OCI-LY3 (cell line): ENCODE measurements around the gene ARFRP1.

ENCODE experiments used
- H2AFZ ChIP-seq: fragments of 200-600, 300-600 bp; shearing (Covaris generic); 2 replicates; pipeline ENCODE4 v1.6.0; 2014; ENCODE audit warnings: antibody characterized with exemption, low read depth, low read length
- H3K27ac ChIP-seq: fragments of 200-600, 300-600 bp; sonication (generic); 2 replicates; pipeline ENCODE4 v1.5.1; 2014; ENCODE audit warnings: mild to moderate bottlenecking, low read length, moderate library complexity, mixed read lengths
- H3K27me3 ChIP-seq: fragments of 200-600, 300-600 bp; sonication (generic); 2 replicates; pipeline ENCODE4 v1.6.1; 2014; ENCODE audit warnings: low read depth, low read length, mixed read lengths
- H3K36me3 ChIP-seq: fragments of 200-600, 300-600 bp; sonication (generic); replicated peaks from 2 replicates; pipeline ENCODE3; 2014; ENCODE audit warnings: low read depth, low read length, mixed read lengths
- H3K4me1 ChIP-seq: fragments of 300-600, 200-600 bp; sonication (generic); 2 replicates; pipeline ENCODE4 v1.6.1; 2014; ENCODE audit warnings: low read length, mixed read lengths
- H3K4me2 ChIP-seq: fragments of 200-600, 300-600 bp; sonication (generic); 2 replicates; pipeline ENCODE4 v1.6.1; 2014; ENCODE audit warnings: low read length, mixed read lengths
- H3K4me3 ChIP-seq: fragments of 300-600, 200-600 bp; sonication (generic); 2 replicates; pipeline ENCODE4 v1.5.1; 2014; ENCODE audit warnings: antibody characterized with exemption, mild to moderate bottlenecking, low read length, moderate library complexity
- H3K79me2 ChIP-seq: fragments of 300-600, 200-600 bp; shearing (Covaris generic); 2 replicates; pipeline ENCODE4 v1.6.1; 2014; ENCODE audit warnings: mild to moderate bottlenecking, low read length, mixed read lengths
- H3K9ac ChIP-seq: fragments of 300-600, 200-600 bp; shearing (Covaris generic); 2 replicates; pipeline ENCODE4 v1.6.0; 2014; ENCODE audit warnings: mild to moderate bottlenecking, low read length, moderate library complexity
- H3K9me3 ChIP-seq: fragments of 200-600, 300-600 bp; shearing (Covaris generic); 2 replicates; pipeline ENCODE4 v1.6.1; 2014; ENCODE audit warnings: low read length, mixed read lengths; ENCODE audit not compliant: insufficient read depth
- H4K20me1 ChIP-seq: fragments of 200-600, 300-600 bp; sonication (generic); 2 replicates; pipeline ENCODE4 v1.6.1; 2016; ENCODE audit warnings: low read length, mixed read lengths; ENCODE audit not compliant: insufficient read depth
- EZH2phosphoT487 ChIP-seq: fragments of 200-600 bp; shearing (Covaris generic); IDR thresholded peaks from 2 replicates; pipeline ENCODE4 v1.6.1; 2018; ENCODE audit warnings: antibody characterized with exemption, mixed run types, low read depth
- TF ChIP-seq, protein P1 (sequence below): fragments of 200-600, 300-600 bp; sonication (generic); IDR thresholded peaks from 2 replicates; pipeline ENCODE4 v1.5.1; 2014; ENCODE audit warnings: antibody characterized with exemption, low read length, low read depth

Gene ARFRP1

DNA sequence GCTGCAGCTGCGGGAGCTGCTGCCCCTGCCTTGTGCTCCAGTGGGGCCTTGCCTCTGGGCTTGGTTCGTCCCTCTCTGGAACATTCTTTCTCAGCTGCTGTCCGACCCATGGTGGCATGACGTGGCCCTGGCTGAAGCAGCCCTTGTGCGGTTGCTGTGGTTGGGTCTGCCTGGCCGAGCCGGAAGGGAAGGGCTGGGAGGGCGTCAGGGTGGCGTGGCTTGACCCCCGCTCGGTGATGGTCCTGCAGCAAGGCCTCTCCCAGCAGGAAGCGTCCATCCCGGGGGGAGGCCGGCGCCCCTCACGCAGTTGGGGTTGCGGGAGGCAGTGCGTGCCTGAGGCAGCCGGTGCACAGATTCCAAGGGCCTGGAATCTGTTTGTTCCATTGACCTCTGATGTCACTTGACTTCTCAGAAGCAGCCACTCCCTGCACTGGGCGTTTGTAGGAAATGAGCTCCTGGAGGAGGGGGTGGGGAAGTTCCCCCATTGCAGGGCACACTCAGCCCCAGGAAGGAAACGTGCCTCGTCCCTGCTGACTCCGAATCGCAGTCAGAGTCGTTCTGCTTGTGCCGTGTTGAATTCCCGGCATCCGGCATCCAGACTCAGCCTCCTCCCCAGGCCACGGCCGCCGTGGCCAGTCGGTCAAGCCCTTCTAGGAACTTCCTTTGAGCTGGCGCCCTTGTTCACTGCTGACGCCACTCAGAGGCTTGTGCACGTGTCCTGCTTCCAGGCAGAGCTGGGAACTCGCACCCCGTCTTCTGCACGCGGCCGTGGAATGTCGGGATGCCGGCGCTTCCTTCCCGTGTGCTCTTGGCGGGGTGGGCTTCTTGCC lies 21.1 kb downstream of the ARFRP1 start:
- H2AFZ ChIP-seq = no peak overlapping the region
- H3K9ac ChIP-seq = no peak overlapping the region
- no peak overlapping the region for H3K27ac ChIP-seq
- no peaks in the 10 kb centered on the region for H3K9me3 ChIP-seq
- no peaks in the 10 kb centered on the region for H3K36me3 ChIP-seq
- no peak overlapping the region for H3K4me2 ChIP-seq
- TF ChIP-seq, protein P1, sequence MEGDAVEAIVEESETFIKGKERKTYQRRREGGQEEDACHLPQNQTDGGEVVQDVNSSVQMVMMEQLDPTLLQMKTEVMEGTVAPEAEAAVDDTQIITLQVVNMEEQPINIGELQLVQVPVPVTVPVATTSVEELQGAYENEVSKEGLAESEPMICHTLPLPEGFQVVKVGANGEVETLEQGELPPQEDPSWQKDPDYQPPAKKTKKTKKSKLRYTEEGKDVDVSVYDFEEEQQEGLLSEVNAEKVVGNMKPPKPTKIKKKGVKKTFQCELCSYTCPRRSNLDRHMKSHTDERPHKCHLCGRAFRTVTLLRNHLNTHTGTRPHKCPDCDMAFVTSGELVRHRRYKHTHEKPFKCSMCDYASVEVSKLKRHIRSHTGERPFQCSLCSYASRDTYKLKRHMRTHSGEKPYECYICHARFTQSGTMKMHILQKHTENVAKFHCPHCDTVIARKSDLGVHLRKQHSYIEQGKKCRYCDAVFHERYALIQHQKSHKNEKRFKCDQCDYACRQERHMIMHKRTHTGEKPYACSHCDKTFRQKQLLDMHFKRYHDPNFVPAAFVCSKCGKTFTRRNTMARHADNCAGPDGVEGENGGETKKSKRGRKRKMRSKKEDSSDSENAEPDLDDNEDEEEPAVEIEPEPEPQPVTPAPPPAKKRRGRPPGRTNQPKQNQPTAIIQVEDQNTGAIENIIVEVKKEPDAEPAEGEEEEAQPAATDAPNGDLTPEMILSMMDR = no peak
- TF ChIP-seq EZH2phosphoT487 = no peak
- H4K20me1 ChIP-seq = no peaks in the 10 kb centered on the region
- no peaks in the 10 kb centered on the region for H3K27me3 ChIP-seq
- no peaks in the 10 kb centered on the region for H3K4me1 ChIP-seq
- H3K4me3 ChIP-seq = no peak overlapping the region
- H3K79me2 ChIP-seq = no peaks in the 10 kb centered on the region

GRCh38 chr20:63686094-63686491 lies 21.7 kb downstream of the ARFRP1 start:
- TF ChIP-seq EZH2phosphoT487 = no peak
- TF ChIP-seq, protein P1 = no peak
- no peak overlapping the region for H3K27ac ChIP-seq
- H3K79me2 ChIP-seq = no peaks in the 10 kb centered on the region
- no peaks in the 10 kb centered on the region for H4K20me1 ChIP-seq
- no peaks in the 10 kb centered on the region for H3K9me3 ChIP-seq
- no peaks in the 10 kb centered on the region for H3K36me3 ChIP-seq
- H3K9ac ChIP-seq = no peak overlapping the region
- H2AFZ ChIP-seq = no peak overlapping the region
- H3K27me3 ChIP-seq = no peaks in the 10 kb centered on the region
- no peak overlapping the region for H3K4me2 ChIP-seq
- no peaks in the 10 kb centered on the region for H3K4me1 ChIP-seq
- H3K4me3 ChIP-seq = no peak overlapping the region

- H3K9me3 ChIP-seq = no peaks in the 10 kb centered on the region
- H4K20me1 ChIP-seq = no peaks in the 10 kb centered on the region
- H3K9ac ChIP-seq = no peak overlapping the region
- no peaks in the 10 kb centered on the region for H3K36me3 ChIP-seq
- no peaks in the 10 kb centered on the region for H3K27me3 ChIP-seq
- no peak overlapping the region for H2AFZ ChIP-seq
- H3K79me2 ChIP-seq = no peaks in the 10 kb centered on the region
- no peak overlapping the region for H3K4me3 ChIP-seq
- no peak for TF ChIP-seq EZH2phosphoT487
- TF ChIP-seq, protein P1 = no peak
- no peaks in the 10 kb centered on the region for H3K4me1 ChIP-seq
- H3K4me2 ChIP-seq = no peak overlapping the region
- H3K27ac ChIP-seq = no peak overlapping the region
Observed at GRCh38 chr20:63685269-63686026, 22.3 kb downstream of the ARFRP1 start.

DNA sequence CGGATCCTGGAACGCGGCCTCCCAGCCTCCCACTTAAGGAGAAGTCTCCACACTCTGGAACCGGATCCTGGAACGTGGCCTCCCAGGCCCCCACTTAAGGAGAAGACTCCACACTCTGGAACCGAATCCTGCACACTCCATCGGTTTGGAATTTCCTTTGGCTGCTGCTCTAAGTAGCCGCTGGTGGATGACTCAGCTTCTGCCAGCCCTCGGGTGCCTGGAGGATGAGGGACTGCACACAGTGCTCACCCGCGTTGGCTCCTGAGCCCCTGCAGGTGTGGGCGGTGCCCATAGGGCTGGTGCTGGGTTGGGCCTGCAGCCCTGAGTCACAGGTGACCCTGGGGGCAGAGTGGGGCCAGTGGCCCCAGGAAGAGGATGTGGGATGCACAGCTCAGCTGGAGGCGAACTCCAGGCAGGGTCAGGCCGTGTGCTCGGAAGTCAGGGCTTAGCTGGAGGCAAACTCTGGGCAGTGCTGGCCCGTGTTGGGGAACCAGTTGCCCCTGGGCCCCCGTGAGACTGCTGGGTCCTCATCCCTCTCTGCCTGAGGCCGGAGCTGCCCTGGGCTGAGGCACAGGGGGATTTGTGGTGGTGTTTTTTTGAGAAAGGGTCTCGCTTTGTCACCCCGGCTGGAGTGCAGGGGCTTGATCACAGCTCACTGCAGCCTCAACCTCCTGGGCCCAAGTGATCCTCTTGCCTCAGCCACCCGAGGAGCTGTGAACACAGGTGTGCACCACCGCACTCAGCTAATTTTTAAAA lies 25.2 kb downstream of the ARFRP1 start:
- H3K27me3 ChIP-seq = no peaks in the 10 kb centered on the region
- no peak overlapping the region for H3K27ac ChIP-seq
- no peak overlapping the region for H3K9ac ChIP-seq
- no peak overlapping the region for H3K4me2 ChIP-seq
- H3K9me3 ChIP-seq = no peaks in the 10 kb centered on the region
- no peak overlapping the region for H2AFZ ChIP-seq
- H3K4me3 ChIP-seq = no peak overlapping the region
- H4K20me1 ChIP-seq = no peaks in the 10 kb centered on the region
- TF ChIP-seq, protein P1 = no peak
- no peaks in the 10 kb centered on the region for H3K79me2 ChIP-seq
- no peaks in the 10 kb centered on the region for H3K36me3 ChIP-seq
- H3K4me1 ChIP-seq = no peaks in the 10 kb centered on the region
